ENCODE measurements around the gene MLLT1.

GRCh38 chr19:6185835-6186834 lies 93.6 kb downstream of the MLLT1 start:
- TF ChIP-seq CTCF (conservative IDR thresholded peaks at IDR 0.05; ENCODE audit: low read depth, low read length) = no peak
- TF ChIP-seq EZH2 (IDR thresholded peaks at IDR 0.05; ENCODE audit: borderline replicate concordance, low read depth, low read length, poor library complexity, severe bottlenecking) = no peak
